GM18909 (cell line): Measurements from ENCODE around the gene FAM53B.

Experiments
- ATAC-seq: cut with Tn5 transposase; IDR thresholded peaks from one replicate; pipeline ENCODE4 v1.9.1; 2021; ENCODE audit warnings: mild to moderate bottlenecking; ENCODE audit not compliant: unreplicated experiment, poor library complexity

Gene FAM53B

GRCh38 chr10:124681626-124682552 is 62.3 kb downstream of the FAM53B start:
- no peak for ATAC-seq

GRCh38 chr10:124681091-124681490 is 63.1 kb downstream of the FAM53B start:
- no peak for ATAC-seq

DNA sequence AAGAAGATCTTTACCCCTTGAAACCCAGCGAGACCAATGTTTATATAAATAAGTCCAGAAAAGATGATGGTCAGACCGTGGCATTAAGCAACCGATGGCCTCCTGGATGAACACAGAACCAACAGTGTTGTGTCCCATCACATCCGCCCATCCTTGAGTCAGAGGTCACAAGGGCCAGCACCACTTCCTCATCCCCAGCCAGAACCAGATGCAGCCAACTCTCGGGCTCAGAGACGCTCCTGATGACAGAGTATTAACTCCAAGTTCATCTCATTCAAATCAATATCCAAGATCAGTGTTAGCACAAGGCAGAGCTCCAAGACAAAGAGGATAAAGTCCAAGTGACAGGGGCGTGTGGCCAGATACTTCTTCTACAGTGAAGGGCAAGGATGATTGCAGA is 63.5 kb downstream of the FAM53B start:
- ATAC-seq = no peak

GRCh38 chr10:124679401-124679800 is 64.8 kb downstream of the FAM53B start:
- ATAC-seq = no peak

GRCh38 chr10:124678557-124679240 is 65.5 kb downstream of the FAM53B start:
- no peak for ATAC-seq

- no peak for ATAC-seq
These were observed 66.2 kb downstream of the FAM53B start for GRCh38 chr10:124677749-124678556.

DNA sequence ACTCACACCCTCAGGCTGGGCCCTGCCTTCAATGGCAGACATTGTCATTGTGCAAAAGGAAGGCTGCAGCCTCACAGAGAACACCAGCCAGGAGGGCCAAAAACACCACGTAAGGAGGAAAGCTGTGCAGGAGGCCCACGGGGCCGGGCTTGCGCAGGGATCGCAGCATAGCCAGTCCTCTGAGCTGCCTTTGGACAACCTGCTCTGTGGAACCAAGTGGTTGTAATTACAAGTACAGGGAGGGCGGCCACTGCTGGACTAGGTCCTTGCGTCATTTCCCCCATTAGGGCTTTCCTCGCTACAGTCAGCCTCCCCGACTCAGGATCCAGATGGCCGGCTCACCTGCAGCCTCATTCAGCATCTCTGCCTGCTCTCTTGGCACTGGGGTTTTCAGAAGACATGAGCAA is 66.9 kb downstream of the FAM53B start:
- no peak for ATAC-seq

DNA sequence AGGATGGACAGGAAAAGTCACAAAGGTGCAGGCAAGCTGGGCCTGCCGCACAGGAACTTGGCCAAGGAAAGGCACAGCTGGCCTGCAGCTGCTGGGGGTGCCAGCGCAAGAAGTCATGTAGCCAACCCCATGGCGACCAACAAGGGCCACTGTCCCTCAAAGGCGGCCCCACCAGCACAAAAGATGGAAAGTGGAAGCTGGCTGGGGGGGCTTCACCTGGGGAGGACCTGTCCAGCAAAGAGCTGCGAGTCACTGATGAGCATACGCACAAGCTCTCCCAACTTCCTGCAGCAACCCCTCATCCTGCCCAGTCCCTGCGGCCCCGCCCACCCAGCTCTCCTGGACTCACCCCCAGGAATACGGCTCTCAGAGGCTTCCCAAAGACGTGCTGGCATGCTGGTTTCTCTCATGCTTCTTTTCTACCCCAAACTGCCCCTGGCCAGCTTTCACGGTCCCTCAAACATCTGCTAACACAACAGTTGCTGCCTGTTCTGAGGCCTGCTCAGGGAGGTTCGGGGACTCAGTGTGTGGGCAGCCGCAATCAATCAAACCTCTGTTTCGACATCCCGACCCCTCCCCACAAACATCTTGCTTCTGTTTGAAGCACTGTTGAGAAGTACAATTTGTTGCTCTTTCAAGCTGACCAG is 67.6 kb downstream of the FAM53B start:
- no peak for ATAC-seq

DNA sequence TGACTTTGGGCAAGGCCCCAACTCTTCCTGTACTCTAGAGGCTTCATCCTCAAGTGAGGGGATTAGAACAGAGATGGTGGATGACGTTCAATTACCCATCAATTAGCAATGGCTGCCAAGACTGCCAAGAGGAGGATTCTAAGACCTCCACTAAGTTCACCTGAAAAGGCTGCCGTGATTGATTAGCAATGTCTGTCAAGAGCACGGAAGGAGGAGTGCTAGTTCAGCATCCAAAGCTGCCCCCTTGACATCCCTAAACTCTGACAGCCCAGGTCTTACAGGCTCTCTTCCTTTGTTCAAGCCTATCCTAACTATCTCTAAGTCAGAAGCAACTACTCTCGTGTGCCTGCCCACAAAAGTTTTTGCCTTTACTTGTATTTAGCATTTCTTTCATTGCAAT is 68.4 kb downstream of the FAM53B start:
- ATAC-seq = no peak

DNA sequence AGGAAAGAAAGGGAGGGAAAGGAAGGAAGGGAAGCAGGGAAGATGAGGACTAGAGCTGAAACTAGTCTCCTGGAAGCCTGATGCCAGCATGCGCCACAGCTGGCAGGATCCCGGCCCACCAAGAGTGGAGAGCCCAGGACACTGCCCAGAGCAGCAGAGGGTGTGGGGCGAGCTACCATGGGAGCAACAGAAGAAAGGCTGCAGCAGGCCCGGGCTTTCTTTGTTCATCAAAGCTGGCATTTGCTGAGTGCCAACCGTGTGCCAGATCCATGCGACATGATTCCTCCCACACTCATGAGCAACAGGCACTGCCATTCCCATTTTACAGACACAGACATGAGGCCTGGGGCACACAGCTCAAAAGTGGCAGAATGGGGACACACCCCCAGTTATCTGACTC is 68.9 kb downstream of the FAM53B start:
- no peak for ATAC-seq

DNA sequence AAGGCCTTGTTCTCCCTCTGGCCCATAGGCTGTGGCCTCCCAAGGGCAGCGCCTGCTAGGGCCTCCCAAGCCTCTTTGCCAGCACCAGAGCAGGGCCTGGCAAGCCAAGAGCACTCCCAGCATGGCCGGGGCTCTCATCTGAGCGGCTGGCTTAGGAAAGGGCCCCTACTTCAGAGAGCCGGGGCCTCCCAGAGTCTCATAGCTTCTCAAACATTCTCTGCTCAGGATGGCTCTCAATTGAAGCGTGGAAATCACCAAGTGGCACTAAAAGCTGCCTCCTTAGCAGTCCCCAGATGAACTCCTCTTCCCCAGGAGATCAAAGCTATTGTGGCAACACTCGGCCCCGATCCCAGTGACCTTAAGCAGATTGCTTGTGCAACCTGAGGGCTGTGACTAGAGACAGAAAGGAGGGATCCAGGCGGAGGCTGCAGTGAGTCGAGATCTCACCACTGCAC is 69.4 kb downstream of the FAM53B start:
- ATAC-seq = no peak

GRCh38 chr10:124672181-124672638 is 72.0 kb downstream of the FAM53B start:
- no peak for ATAC-seq

- no peak for ATAC-seq
These were observed 72.6 kb downstream of the FAM53B start for GRCh38 chr10:124671486-124672075.

DNA sequence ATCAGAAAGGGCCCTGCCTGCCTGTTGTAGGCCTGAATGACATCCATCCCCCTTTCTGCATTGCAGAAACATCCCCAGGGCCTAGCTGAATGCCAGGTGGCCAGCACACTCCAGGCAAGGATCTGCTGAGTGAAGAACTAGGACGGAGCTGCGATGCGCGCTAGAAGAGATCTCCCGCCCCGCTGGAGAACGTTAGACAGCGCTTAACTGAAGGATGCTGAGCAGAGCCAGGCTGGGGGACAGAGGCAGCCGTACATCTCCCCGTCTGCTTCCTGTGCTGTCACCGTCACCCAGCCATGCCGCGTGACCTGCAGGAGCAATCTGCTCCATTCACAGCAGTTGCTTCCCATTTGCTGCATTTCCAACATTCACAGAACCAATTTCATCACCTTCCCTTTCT is 73.3 kb downstream of the FAM53B start:
- ATAC-seq = no peak

GRCh38 chr10:124669824-124670654 is 74.1 kb downstream of the FAM53B start:
- no peak for ATAC-seq

DNA sequence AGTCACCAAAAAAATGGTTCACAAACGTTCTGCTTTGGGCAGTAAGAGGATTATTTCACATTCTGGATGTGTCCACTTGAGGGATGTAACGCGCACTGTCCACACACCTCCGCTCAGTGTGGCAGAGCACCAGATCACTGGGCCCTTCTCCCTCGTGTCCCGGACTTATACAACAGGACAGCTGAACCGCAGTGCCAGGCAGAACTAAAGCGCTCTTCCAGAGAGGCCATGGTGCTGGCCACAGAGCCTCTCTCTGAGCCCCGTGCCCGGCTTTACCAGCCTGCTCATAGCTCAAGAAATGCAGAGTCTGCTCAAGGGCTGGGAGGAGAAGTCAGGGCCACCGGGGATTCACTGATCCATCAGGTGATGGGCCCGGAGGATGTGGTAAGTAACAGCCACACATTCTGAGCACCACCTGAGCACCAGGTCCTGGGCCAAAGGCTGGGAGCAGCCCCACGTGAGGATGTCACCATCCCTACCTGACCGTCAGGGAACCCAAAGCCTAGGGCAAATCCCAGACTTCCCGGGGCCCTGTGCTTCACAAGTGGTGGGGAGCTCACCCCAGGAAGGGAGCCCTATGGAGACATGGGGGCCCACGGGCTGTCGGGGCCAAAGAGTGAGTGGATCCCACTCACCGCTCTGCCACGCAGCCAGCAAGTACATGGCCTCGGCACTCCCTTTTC is 74.9 kb downstream of the FAM53B start:
- no peak for ATAC-seq

DNA sequence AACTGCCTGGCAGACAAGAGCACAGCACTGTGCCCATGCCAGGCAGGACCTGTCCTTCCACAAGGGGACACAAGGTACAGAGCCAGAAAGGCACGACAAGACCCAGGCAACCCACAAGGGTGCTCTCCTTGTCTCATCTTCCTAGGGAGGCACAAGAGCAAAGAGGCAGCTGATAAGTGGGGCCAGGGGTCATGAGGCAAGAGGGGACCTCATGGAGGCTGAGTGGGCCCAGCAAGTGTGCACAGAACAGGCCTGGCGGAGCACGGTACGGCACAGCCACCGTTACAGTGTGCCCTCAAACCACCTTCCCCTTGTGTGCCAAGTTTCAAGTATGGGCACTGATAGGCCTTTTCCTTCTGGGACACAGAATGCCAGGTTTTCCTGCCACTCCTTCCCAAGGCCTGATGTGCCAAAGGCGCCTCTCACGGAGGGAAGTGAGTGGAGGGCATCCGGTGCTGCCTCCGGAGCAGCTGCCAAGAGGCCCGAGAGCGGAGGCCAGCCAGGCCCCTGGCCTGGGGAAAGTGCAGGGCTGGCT is 75.6 kb downstream of the FAM53B start:
- ATAC-seq = no peak
